Tibial nerve (tissue), 4 donors: ENCODE results near the gene PHEX. TPM values are rescaled to one million over a fixed set of nuclear protein-coding genes. Genes with fewer than 3 reads are reported as not detected.

ENCODE experiments used
- DNase-seq, 2 donors: peaks; one replicate each; pipeline ENCODE4 v3.0.0-alpha.2; 2019; ENCODE audit warnings: low spot score in 2 of 2
- H3K27ac ChIP-seq, 4 donors: fragments of 200-600 bp; sonication (generic) in 3 of 4; one replicate each; pipeline ENCODE4 v1.5.1; 2017 to 2019; ENCODE audit warnings: mild to moderate bottlenecking in 1 of 4
- H3K27me3 ChIP-seq, 2 donors: fragments of 200-600 bp; sonication (generic) in 1 of 2; one replicate each; pipeline versions ENCODE4 v1.5.1 to v1.6.0; 2017 to 2019
- H3K36me3 ChIP-seq, 3 donors: fragments of 200-600 bp; sonication (generic); one replicate each; pipeline ENCODE4 v1.5.1; 2018 to 2019
- H3K4me1 ChIP-seq, 4 donors: fragments of 200-600 bp; sonication (generic) in 3 of 4; one replicate each; pipeline ENCODE4 v1.5.1; 2017 to 2019
- H3K4me3 ChIP-seq, 4 donors: fragments of 200-600 bp; sonication (generic) in 3 of 4; one replicate each; pipeline ENCODE4 v1.5.1; 2017 to 2019; ENCODE audit warnings: mild to moderate bottlenecking in 1 of 4, moderate library complexity in 1 of 4
- H3K9me3 ChIP-seq, 4 donors: fragments of 200-600 bp; sonication (generic) in 3 of 4; one replicate each; pipeline ENCODE4 v1.5.1; 2017 to 2019
- EP300 ChIP-seq, 2 donors: sonication (generic); formaldehyde crosslinking; IDR thresholded peaks; one replicate each; pipeline ENCODE4 v1.6.1; 2017; ENCODE audit warnings: antibody characterized with exemption in 2 of 2, mild to moderate bottlenecking in 1 of 2
- POLR2A ChIP-seq, 2 donors: fragments of 450-650 bp; IDR thresholded peaks; one replicate each; pipeline ENCODE4 v1.6.1; 2017; ENCODE audit warnings: antibody characterized with exemption in 2 of 2, mild to moderate bottlenecking in 2 of 2, moderate library complexity in 2 of 2
- WGBS, 2 donors: methylation state at CpG; one replicate each; pipeline ENCODE4 v1.1.5; 2018; 5-methylcytosine and 5-hydroxymethylcytosine counted together
- total RNA-seq, 4 donors: library from RNA; depleted of rRNA; stranded (reverse); fragments of >200 nt; gene quantifications; one replicate each; pipeline ENCODE4 v1.1.0, GENCODE V29; 2016
- TF ChIP-seq, protein P1 (sequence below), 5 experiments: fragments of 200-600 bp in 3 of 5; fragments of 450-650 bp in 2 of 5; sonication (generic) in 3 of 5; IDR thresholded peaks; one replicate each; pipeline ENCODE4 v1.5.1; 2016 to 2019; ENCODE audit warnings: antibody characterized with exemption in 5 of 5, mild to moderate bottlenecking in 3 of 5, moderate library complexity in 2 of 5

PHEX gene
- total RNA-seq, 4 donors from 2014 or later = under 0.01 TPM; not detected in 2

DNA sequence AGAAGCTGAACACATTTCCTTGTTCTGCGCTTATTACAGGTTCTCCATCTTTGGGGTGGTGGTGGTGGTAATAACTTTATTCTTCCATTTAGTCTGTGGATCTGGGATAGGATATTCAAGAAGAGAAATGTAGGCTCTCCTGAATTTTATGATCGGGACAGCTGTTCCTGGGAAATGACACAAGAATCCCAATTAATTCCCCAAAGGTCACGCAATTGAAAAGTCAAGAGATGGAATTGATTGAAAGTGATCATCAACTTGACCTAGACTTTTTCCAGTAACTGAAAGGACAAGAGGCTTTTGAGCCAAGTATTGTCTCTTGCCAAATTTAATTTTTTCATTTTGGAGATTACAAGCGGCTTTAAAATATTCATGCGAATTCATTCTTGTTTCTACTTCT is 141.8 kb downstream of the PHEX start:
- no peak for DNase-seq

DNA sequence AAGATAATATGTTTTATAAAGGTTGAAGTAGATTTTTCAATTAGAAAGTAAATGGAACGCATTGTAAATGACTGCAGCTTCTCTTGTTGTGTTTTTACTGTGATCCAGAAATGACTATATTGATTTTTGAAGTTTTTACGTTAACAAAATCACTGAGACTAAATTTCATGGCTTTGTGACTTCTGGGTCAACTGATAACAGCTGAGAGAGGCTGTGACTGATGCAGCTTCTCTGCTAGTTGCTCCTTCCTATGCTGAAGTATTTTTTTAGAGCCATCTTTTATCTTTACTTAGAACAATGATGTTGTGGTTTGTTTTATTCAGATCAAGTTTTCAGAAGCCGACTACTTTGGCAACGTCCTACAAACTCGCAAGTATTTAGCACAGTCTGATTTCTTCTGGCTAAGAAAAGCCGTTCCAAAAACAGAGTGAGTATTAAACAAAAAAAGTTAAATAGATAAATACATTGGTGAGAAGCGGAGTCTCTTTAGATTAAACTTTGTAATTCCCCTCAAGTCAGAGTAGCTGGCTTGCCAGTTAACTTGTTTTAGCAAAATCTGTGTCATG is 145.9 kb downstream of the PHEX start:
- no peaks in the 10 kb centered on the region for H3K36me3 ChIP-seq
- DNase-seq = no peak

More for the DNA sequence above, 141.8 kb downstream of the PHEX start:
- H3K27me3 ChIP-seq = peaks cover 0 to 2% of the 10 kb centered on the region in 2 donors
- 56 to 80% methylated on average over 5 of the region's 5 CpGs for WGBS, 2 donors
- no peaks in the 10 kb centered on the region for H3K36me3 ChIP-seq
- peaks cover 0 to 1% (median 0%) of the 10 kb centered on the region in 4 donors for H3K9me3 ChIP-seq
- no peak overlapping the region for H3K4me3 ChIP-seq
- no peaks in the 10 kb centered on the region for H3K4me1 ChIP-seq
- TF ChIP-seq, protein P1, sequence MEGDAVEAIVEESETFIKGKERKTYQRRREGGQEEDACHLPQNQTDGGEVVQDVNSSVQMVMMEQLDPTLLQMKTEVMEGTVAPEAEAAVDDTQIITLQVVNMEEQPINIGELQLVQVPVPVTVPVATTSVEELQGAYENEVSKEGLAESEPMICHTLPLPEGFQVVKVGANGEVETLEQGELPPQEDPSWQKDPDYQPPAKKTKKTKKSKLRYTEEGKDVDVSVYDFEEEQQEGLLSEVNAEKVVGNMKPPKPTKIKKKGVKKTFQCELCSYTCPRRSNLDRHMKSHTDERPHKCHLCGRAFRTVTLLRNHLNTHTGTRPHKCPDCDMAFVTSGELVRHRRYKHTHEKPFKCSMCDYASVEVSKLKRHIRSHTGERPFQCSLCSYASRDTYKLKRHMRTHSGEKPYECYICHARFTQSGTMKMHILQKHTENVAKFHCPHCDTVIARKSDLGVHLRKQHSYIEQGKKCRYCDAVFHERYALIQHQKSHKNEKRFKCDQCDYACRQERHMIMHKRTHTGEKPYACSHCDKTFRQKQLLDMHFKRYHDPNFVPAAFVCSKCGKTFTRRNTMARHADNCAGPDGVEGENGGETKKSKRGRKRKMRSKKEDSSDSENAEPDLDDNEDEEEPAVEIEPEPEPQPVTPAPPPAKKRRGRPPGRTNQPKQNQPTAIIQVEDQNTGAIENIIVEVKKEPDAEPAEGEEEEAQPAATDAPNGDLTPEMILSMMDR (IDR thresholded peaks at IDR 0.05) = no peak
- no peak overlapping the region for H3K27ac ChIP-seq

DNA sequence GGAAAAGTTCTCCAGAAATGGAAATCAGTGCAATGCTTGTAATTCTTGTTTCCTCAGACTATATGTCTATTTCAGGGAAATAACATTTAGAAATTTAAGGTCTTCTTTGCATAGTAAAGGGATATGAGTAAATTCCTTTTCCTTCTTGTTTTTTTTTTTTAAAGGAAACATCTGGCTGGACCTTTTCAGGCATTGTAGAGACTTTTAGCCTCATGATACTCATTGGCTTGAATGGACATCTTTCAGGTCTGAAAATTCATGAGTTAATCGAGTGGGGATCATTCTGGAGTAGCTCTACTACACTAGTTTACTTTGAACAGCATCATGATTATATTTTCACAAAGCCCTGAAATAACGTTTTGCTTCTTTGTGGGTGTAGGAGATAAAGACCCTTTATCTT is 152.0 kb downstream of the PHEX start:
- peaks cover 0 to 3% of the 10 kb centered on the region in 2 donors for H3K27me3 ChIP-seq
- TF ChIP-seq, protein P1 (IDR thresholded peaks at IDR 0.05) = no peak
- TF ChIP-seq EP300 (IDR thresholded peaks at IDR 0.05) (no peak), POLR2A (IDR thresholded peaks at IDR 0.05) (no peak)
- no peak overlapping the region for H3K4me3 ChIP-seq
- 18 to 24% methylated on average over 2 of the region's 2 CpGs for WGBS, 2 donors
- H3K9me3 ChIP-seq = peaks cover 0 to 9% (median 0%) of the 10 kb centered on the region in 4 donors
- no peaks in the 10 kb centered on the region for H3K4me1 ChIP-seq
- no peaks in the 10 kb centered on the region for H3K36me3 ChIP-seq
- H3K27ac ChIP-seq = no peak overlapping the region
- DNase-seq = no peak

More for the DNA sequence above, 145.9 kb downstream of the PHEX start:
- no peak overlapping the region for H3K27ac ChIP-seq
- peaks cover 0 to 12% (median 0%) of the 10 kb centered on the region in 4 donors for H3K9me3 ChIP-seq
- WGBS, 2 donors = 58 to 65% methylated on average over 7 of the region's 7 CpGs
- H3K4me1 ChIP-seq = no peaks in the 10 kb centered on the region
- no peaks in the 10 kb centered on the region for H3K27me3 ChIP-seq
- TF ChIP-seq, protein P1 (IDR thresholded peaks at IDR 0.05) = no peak
- TF ChIP-seq EP300 (IDR thresholded peaks at IDR 0.05) = no peak
- TF ChIP-seq POLR2A (IDR thresholded peaks at IDR 0.05) = no peak
- H3K4me3 ChIP-seq = no peak overlapping the region

DNA sequence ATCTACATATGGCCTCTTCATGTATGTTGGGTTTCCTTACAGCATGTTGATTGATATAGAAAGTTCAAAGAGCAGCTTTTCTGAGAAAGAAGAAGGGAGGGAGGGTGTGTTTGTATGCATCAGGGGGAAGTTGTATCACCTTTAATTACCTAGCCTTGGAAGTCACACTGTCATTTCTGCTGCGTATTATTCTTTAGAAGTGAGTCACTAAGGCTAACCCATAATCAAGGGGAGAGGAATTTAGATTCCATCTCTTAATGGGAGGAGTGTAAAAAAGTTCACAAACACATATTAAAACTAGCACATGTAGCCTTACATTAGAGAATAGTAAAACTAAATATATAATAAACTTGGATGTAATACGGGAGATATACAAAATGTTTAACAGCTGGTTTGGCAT is 154.0 kb downstream of the PHEX start:
- TF ChIP-seq, protein P1 (IDR thresholded peaks at IDR 0.05) = no peak
- no peak for TF ChIP-seq EP300 (IDR thresholded peaks at IDR 0.05)
- no peak for TF ChIP-seq POLR2A (IDR thresholded peaks at IDR 0.05)
- 84% methylated on average over 2 of the region's 2 CpGs for WGBS, 2 donors

DNA sequence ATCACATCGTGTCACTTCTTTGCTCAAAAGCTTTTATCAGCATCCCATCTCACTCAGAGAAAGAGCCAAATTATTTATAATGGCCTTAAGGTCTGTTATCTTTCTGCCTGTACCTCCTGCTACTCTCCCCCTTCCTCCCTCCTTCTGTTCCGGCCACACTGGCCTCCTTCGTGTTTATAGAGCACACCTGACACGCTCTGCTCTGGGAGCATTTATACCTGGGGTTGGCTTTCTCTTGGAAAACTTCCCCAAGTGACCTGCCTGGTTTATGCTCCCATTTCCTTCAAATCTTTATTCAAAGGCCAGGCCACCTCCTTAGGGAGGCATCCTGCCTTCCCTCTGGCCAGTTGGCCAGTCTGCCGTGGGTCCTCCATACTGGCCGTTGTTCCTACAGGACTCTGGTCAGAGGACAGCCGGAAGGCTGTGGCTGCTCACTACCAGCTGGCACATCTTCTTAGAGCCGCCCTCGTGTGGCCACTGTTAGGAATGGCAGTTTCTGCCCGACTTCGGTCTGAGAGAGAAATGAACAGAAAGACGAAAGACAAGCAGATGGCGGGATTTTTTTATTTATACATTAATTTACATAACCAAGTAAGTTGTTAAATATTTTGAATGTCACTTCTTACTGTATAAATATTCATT is 160.4 kb downstream of the PHEX start:
- 27% methylated on average over 13 of the region's 13 CpGs for WGBS, 2 donors
- no peak for TF ChIP-seq EP300 (IDR thresholded peaks at IDR 0.05)
- TF ChIP-seq, protein P1 (IDR thresholded peaks at IDR 0.05) = peak; percentile 53 to 66 (median 64)
- H3K27me3 ChIP-seq = peaks cover 0 to 4% of the 10 kb centered on the region in 2 donors
- H3K27ac ChIP-seq = no peak overlapping the region
- H3K9me3 ChIP-seq = no peaks in the 10 kb centered on the region
- no peaks in the 10 kb centered on the region for H3K36me3 ChIP-seq
- H3K4me3 ChIP-seq = no peak overlapping the region
- peak; percentile 52 to 64 for DNase-seq
- no peaks in the 10 kb centered on the region for H3K4me1 ChIP-seq

More for the DNA sequence above, 154.0 kb downstream of the PHEX start:
- Histone ChIP-seq H3K4me3 (no peak overlapping the region), H3K36me3 (no peaks in the 10 kb centered on the region), H3K27me3 (peaks cover 0 to 4% of the 10 kb centered on the region in 2 donors), H3K4me1 (no peaks in the 10 kb centered on the region), H3K27ac (no peak overlapping the region), H3K9me3 (no peaks in the 10 kb centered on the region)
- DNase-seq = no peak
